Cardiac fibroblast (primary cell): ENCODE data around the gene NAT9.

Source experiments
- DNase-seq, 2 donors: peaks; one replicate each; pipeline versions ENCODE4 v3.0.0 to v3.0.0-alpha.2; 2010; ENCODE audit warnings: low read depth in 2 of 2
- H3K4me3 ChIP-seq, 2 donors: replicated peaks in 1 of 2; 1 replicate in 1 of 2; 2 replicates in 1 of 2; pipeline ENCODE4 v1.5.1; 2011; ENCODE audit warnings: low read depth in 2 of 2, low read length in 2 of 2, mild to moderate bottlenecking in 2 of 2, moderate library complexity in 1 of 2
- CTCF ChIP-seq: IDR thresholded peaks from one replicate; pipeline ENCODE4 v1.5.1; 2011; ENCODE audit warnings: low read depth, mild to moderate bottlenecking, low read length, inconsistent platforms

The NAT9 gene

GRCh38 chr17:74769856-74770497 lies 6.2 kb downstream of the NAT9 start:
- DNase-seq: no peak
- TF ChIP-seq CTCF: no peak
- H3K4me3 ChIP-seq: no peak overlapping the region

DNA sequence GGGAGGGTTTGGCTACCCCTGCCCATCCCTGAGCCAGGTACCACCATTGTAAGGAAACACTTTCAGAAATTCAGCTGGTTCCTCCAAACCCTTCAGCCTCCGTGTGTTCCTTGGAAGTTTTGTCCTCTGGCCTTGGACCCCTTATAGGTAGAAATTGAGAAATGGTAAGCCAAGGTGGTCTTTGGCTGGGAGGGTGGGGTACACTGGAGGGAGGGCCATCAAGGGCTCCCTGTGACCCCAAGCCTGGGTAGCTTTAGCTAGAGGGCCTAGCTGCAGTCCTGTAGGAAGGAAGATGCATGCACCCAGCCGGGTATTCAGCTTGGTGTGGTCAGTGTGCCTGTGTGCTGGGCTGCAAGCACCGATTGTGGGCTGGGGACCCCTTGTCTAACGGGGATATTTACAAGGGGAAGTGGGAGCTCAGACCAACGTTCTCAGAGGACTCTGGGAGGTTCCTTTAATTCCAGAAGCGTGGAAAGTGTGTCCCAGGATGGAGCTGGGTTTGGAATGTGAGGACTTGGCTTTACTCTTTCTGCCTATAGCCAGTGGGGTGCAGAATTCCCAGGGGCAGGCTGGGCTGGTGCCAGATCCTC lies 6.8 kb downstream of the NAT9 start:
- H3K4me3 ChIP-seq: no peak overlapping the region
- no peak for DNase-seq
- TF ChIP-seq CTCF: no peak

GRCh38 chr17:74768763-74769114 lies 7.4 kb downstream of the NAT9 start:
- no peak for DNase-seq
- H3K4me3 ChIP-seq: no peak overlapping the region
- TF ChIP-seq CTCF: no peak

GRCh38 chr17:74768069-74768762 lies 7.9 kb downstream of the NAT9 start:
- no peak for TF ChIP-seq CTCF
- H3K4me3 ChIP-seq: no peak overlapping the region
- peak; percentile 73 to 75 for DNase-seq

DNA sequence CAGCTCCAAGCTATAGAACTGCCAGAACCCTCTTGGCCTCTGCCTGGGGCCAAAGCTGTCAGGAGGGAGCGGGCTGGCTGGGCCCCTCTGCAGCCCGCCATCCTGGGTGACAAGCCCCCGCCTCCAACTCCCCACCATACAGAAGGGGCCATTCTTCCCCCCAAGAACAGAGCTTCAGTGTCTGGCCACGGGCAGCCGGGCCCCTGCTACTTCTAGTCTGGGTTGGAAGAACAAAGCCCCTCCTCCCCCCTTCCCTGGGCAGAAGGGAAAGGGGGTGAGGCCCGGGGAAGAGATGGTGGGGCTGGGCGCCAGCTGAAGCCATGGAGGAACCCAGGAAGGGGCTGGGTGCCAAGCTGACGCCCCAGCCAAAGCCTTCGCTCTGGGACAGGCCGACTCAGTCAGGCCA lies 9.0 kb downstream of the NAT9 start:
- no peak for DNase-seq
- no peak overlapping the region for H3K4me3 ChIP-seq
- no peak for TF ChIP-seq CTCF

- no peak for DNase-seq
- H3K4me3 ChIP-seq: no peak overlapping the region
- TF ChIP-seq CTCF: no peak
These were observed 9.7 kb downstream of the NAT9 start for GRCh38 chr17:74766413-74766812.
